Activated CD4-positive, alpha-beta T cell treated with anti-CD3 and anti-CD28 coated beads for 4 hours (primary cell): Measurements from ENCODE around the gene QSOX1.

ENCODE experiments used
- DNase-seq, 2 donors: peaks; one replicate each; pipeline ENCODE4 v3.0.0-alpha.2; 2020

QSOX1 gene

DNA sequence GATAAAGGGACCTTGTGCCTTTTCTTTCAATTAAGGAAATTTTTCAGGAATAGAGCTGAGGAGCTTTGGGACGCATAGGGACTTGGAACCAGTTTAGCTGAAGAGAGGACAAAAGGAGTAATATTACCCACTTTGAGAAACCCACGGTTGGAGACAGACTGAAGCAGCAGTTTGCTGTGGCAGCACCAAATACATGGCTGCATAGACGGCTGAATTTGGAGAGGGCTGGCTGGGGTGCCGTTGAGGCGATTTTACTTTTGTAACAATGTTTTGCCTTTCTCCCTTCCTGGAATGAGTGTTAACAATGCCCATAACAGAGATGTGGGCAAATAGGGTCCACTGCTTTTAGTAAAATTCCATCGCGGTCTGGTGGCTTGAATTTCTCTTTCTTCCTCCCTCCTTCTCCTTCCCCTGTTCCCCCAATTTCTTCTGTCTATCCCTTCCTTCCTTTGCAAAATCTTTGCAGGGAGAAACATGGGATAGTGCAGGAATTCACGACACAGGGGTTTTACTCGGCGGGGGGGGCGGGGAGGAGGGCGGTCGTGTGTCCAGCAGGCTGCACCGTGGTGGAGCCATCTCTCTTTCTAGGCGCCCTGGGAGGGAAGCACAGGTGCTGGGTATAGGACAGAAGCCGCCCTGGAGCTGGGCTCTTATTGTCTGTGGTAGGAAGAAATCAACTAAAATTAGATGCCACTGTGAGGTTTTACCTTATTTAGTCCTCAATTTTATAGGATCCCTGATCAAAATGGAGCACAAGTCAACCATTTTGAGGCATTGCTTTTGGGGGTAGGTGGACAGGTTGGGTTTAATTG lies 82.2 kb downstream of the QSOX1 start:
- no peak for DNase-seq

DNA sequence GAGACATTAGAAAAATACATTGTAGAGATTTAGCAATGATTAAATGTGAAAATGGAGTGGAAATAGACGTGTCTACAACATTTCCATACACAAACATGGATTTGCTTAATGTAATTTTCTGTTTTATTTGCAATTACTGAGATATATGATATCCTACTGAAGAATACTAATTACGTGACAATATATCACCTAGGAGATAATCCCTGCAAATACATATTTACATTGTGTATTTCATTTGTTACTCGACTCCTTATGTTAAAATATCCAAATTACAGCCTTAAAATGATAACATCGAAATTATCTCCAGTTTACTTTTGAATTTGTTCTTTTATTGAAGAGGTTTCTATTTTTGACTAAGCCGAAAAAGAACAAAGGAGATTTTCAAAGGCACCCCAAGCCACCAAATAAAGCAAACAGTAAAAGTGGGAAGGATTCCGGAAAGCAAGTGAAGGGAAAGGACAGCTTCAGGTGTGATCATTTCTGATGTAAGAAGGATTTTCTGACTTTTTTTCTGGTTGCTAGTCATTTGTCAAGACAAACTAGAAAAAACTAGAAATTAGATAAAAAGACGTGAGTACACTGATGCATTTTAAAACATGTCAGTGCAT lies 83.3 kb downstream of the QSOX1 start:
- DNase-seq, result no peak

DNA sequence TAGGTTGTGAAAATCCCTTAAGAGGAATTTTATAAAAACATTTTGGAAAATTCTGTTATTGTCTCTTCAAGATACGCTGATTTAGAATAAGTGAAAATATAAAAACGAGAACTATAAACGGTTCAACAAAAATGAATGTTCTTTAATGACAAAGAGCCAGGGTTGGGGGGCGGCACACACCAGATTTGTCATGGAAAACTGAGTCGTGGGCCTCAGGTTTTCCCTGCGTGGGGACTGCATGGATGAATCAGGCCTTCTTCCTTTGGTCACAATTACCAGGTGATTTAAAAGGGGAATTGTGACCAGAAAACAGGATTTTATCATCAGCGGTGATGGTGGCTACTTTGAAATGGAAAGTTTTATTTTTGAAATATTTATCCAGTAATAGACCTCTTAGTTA lies 84.0 kb downstream of the QSOX1 start:
- no peak for DNase-seq

DNA sequence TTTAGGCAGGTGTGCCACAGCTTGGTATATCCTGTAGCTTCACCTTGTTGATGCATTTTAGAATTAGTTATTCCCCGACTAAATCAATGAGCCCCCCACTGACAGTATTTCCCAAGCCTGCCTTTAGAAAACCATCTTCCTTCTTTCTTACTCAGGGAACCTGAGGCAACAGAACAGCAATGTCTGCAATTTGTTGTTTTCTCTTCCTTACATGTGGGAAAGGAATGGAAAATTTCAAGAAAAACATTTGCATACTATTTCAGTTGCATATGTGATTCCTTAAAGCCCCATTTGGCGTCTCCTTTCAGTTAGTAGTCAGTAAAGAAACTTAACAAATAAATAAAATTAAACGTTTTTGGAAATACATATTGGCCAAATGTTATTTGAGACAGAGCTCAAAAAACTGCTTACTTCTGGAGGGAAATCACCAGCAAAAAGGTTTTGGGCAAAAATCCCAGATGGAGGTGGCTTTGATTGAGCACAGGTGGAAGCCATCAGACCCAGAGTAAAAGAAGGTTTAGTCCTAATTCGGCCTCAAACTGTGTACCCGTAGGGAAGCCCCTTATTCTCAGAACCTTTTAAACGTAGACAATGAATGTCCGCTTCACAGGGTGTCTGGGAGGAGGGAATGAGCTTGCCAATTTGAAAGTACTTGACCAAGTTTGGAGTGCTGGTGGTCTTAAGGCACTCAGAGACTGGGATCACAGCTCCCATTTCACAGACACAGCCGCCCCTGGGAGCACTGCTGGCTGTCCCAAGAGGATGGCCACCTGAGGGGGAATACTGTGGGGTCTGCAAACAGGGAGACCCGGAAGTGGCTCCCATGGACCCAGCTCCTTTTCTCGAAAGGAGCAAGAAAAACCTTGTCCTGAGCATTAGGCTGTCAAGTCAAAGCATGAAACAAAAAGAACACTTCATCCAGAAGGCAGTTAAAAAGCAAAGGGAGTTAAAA lies 84.8 kb downstream of the QSOX1 start:
- DNase-seq, result no peak

DNA sequence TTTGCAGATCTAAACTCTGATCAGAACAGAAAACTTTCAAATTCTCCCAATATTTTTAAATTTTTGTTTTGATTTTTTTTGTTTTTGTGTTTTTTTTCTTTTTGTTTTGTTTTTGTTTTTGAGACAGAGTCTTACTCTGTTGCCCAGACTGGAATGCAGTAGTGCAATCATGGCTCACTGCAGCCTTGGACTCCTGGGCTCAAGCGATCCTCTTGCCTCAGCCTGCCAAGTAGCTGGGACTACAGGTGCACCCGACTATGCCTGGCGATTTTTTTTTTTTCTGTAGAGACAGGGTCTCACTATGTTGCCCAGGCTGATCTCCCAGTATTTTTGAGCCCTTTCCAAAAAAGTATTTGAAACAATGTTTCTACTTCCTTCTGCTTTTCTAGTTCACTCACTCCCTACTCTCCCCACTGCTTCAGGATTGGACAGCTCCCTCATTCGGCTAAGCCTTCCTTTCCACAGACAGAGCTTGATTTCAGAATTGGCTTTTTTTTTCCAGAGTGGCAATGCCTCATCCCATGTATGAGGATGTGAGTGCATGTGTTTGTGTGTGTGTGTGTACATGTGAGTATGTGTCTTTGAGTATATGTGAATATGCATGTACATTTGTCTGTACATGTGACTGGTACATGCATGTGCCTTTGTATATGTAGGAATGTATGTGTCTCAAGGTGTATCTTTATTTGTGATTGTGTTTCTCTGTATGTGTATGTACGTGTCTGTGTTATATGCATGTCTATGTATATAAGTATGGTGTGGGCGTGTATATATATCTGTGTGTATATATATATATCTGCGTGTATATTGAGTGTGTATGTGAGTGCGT lies 87.3 kb downstream of the QSOX1 start:
- no peak for DNase-seq

DNA sequence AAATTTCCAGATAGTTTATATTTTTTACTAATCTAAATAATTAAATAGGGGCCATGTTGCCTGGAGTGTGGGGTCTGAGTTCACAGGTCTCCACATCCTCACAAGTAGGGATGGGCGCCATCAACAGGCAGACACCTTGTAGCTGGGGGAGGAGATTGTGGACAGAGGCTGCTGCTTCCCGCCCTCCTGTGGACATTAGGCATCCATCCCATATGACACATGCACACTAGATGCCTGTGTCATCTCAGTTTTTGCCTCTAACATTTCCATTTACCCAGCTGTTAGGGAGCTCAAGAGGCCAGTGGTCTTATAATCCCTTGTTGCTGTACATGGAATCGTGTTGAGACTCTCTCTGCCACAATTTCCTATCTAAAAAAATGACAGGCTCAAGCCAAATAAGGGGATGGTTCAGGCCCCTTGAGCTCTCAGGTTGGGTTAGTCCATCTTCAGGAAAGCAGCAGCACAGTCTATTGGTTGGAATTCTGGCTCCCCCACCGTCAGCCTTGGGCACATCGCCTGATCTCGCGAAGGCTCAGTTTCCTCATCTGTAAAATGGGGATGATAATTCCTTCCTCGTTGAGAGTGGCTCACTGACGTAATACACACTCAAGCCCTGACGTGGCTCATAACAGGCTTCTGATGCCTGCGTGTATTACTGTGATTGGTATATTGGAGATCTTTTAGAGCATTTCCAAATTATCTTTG lies 89.0 kb downstream of the QSOX1 start:
- DNase-seq, result no peak

DNA sequence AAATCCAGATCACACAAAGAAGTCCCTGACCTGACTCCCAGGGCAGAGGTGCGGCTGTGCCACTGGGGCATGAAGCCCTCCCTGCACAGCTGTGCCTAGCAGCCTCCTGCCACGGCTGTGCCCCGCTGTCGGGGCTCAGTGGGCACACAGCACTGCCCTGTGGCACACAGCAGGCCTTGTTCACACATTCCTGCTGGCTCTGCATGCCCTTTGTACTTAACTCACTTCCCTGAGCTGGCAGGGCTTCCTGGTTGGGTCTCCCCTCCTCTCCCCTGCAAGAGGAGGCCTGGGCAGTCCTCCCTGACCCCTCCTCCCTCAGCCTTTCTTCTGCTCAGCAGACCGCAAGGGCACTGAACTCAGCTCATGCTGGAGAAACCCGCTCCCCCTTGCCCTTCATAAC lies 90.2 kb downstream of the QSOX1 start:
- no peak for DNase-seq

DNA sequence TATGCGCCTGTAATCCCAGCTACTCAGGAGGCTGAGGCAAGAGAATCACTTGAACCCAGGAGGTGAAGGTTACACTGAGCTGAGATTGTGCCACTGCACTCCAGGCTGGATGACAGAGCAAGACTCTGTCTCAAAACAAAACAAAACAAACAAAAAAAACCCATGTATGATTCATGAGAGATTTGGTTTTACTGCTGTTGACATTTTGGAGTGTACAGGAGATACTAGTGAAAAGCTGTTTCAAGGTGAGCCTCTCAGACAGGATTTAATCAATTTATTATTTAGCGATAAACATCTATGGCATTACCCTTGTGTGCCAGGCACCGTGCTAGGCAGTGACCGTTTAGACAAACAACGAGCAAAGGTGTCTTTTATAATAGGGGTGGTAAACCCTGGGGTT lies 91.9 kb downstream of the QSOX1 start:
- DNase-seq, result no peak

DNA sequence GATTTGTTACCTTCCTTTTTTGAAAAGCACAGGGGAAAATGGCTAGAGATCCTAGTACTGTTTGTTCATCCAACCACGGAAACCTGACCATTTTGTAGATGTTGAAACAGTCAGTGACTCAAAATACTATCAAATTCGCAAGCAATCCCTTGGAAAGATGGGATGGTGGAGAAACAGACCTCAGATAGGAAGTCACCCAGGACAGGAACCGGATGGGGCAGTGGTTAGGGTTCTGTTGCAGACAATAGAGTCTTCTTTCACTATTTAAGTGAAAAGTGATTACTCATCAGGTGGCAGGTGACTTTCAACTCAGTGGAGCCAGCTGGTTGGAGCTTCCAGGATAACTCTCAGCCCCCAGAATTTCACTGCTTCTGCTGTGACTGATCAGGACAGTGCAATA lies 92.4 kb downstream of the QSOX1 start:
- DNase-seq, result no peak

DNA sequence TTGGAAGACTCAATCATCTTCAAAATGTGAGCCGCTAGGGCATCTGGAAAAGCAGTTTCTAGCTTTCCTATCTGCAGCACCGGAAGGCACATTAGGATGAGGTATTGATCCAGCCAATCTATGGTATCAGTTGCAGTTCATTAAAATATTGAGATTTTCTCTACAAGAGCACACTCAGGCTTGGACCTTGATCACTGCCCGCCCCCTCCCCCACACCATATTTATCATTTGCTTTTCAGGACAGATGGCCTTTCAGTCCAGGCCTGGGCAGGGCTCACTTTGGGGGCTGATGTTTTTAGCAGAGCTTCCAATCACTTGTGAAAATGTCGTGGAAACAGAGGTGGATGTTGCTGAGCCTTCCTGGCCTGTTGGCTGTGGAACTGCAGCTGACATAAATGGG lies 92.9 kb downstream of the QSOX1 start:
- DNase-seq, result no peak

DNA sequence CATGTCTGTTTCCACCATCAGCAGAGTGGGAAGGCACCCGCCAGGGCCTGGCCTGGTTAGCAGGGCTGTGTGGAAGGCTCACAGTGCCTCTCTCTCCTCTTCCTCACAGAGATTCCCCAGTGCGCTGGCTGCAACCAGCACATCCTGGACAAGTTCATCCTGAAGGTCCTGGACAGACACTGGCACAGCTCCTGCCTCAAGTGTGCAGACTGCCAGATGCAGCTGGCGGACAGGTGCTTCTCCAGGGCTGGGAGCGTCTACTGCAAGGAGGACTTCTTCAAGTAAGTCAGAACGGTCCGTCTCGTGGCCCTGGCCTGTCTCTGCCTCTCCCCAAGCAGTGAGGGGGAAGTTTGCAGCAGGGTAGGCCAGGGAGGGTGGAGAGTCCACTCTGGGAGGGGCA lies 93.5 kb downstream of the QSOX1 start:
- no peak for DNase-seq

DNA sequence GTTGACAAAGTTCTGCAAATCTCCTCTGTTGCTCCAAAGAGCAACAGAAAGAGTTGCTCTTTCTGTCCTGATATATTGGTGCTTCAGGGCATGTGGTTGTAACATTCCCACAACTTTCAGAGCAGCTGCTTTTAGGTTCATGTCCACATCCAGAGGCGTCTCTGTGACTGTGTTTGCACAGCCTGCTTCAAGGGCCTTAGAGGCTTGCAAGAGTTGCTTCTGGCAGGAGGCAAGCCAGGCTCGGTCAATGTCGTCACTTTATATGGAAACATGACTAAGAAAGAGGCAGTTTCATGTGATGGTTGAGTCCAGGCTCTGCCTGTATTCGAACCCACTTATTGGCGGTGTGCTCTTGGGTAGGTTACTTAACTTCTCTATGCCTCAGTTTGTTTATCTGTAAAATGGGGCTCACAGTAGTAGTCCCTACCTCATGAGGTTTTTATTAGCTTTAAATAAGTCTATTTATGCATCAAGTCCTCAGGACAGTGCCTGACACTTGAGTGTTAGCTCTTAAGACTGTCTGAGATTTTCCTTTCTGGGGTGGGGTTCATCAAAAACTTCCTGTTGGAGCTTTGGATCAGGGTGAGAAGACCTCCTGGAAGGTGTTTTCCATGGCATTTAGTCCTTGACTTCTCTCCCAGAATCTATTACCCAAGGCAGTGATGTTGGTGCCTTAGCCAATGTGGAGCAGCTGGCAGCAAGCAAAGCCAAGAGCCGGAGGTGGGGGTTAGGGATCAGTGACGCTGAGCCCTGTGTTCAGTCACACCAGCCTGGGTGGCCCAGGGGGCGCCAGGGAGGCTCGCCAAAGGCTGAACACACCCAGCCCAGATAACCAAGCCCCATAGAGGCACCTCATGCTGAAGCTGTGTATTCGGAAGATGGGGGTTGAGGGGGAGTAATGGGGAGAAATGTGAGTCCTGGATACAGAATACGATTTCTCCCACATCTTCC lies 94.3 kb downstream of the QSOX1 start:
- no peak for DNase-seq

DNA sequence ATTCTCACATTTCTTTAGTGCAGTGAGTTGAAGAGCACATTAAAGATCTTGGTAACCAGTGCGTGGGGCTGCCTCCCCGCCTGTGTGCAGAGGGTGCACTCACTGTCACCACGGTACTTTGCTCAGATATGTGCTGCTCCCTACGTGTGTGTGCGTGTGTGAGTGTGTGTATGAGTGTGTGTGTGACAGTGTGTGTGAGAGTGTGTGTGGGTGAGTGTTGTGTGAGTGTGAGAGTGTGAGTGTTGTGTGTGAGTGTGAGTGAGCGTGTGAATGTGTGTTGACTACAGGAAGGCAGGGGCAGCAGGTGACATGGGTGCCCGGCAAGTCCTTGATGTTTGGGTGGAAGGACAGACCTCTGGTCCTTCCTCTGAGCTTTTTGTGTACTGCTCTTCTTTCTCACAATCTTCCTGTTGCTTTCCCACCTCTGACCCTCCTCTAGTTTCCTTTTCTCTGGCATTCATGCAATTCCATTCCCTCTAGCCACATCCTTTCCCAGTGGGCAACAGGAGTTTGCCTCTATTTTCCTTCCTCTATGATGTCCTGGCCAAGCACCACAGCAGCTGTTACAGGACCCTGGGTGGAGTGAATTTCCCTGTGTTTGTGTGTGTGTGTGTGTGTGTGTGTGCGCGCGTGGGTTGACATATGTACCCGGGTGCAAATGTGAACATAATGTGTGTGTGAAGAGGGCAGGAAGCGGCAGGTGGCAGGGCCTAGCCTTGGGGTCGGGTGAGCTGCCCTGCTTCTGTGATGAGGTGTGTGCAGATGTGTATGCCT lies 95.2 kb downstream of the QSOX1 start:
- DNase-seq, result no peak

DNA sequence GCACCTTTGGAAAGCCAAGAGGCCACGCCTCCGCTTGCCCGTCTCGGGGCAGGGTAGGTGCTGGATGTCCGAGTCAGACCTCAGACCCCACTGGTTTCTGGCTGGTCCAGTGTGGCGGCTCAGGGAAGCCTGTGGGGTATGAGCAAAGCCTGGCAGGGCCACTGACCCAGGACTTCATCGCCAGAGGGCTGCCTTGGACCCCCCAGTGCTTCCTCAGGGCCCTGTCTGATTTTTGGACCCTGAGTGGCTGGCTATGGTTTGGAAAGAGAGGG lies 95.8 kb downstream of the QSOX1 start:
- no peak for DNase-seq

DNA sequence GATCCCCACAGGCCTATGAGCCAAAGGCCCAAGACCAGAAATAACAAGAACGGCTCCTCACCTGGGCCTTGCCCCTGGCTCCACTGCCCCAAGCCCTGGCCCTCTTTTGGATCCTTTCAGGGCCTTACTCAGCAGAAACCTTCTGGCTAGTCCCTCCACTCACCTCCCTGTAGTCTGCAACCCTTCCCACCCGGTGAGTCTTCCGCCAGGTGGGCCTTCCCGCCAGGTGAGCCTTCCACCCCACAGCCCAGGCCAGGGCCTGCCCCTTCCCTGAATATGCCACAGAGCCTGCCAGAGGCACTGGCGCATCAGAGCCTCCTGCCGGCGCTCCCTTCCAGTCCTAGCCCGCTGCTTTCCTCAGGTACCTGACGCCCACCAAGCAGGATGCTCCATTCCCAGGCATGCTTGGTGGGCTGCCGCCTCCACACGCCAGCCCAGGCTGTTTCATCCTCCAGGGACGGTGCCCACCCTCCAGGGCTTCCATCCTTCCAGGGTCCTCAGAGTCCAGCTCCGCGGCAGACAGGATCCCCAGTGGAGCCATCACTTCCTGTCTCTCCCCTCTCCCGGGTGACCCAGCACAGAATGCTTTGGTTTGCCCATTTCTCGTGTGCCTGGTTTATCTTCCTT lies 96.3 kb downstream of the QSOX1 start:
- DNase-seq, result no peak

DNA sequence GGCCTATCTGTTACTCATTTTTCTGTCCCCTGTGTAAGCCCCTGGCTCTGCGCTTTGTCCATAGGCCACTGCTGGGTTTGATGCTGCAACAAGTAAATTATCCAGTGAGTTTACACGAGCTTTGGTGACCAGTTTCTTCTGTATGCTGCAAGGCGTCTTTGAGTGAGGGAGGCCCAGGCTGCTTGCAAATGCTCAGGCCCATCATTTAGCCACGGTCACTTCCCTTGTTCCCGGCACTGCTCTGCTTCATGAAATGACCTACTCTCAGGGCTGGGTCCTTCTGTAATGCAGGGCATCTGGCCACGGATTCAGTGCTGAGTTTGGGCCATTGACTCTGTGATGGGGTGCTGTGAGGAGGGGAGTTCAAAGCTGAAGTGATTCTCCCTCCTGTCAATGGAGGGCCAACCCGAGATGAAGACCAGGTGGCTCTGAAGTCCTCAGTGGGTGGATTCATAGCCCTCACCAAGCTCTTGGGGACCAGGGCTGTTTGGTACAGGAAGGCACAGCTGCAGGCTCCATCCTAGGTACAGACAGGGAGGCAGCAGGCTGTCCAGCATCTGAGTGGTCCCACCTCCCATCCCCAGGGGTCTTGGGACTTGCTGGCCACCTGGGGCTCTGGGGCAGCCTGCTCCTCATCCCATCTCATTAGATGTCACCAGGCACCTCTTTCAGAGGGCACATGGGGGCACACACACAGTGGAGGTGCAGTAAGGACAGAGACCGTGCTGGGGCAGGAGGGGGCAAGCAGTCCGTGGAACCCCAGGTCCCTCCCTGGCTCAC lies 97.0 kb downstream of the QSOX1 start:
- DNase-seq, result no peak

DNA sequence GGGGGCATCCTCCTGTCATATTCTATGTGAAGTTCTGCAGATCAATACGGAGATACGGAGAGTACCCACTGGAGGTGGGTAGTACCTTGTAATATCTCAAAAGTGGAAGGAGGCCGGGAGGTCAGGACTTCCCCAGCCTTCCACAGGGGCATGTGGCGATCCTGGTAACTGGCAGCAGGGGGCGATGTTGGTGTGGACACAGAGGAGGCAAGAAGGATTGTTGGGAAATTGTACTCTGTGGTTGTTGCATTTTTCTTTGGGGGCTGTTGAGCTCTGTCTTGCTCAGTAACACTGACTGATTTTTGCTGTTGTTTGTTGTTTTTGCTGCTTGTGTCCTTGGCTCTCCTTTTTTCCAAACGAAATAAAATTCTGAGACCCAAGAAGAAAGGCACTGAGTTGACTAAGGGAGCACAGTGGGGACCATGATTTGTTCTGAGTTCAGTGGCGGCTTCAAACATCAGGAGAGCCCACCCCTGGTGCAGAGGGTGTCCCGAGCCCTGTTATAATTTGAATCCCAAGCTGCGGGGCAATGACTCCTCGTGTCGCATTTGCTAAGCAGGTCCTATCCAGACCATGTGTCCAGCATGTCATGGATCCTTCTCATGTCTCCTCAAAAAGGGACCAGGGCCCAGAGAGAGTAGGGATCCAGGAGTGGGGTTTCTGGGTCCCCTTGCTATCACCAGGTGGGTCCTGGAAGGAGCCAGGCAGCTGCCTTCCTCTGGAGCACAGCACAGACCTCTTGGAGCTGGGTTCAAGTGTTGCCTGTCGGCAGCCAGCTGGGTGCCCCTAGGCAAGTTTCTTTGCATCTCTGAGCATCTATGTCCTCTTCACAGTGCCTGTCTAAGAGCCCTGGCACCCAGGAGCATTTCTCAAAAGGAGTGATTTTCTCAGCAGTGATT lies 98.2 kb downstream of the QSOX1 start:
- DNase-seq, result peak; percentile 47 to 61
